C4-2B (cell line): ENCODE data around the gene UBE2F.

Source experiments
- CTCF ChIP-seq: fragments of 450-650 bp; conservative IDR thresholded peaks from 2 replicates; pipeline ENCODE4 v1.5.1; 2017; ENCODE audit warnings: mild to moderate bottlenecking
- ZFX ChIP-seq: fragments of 450-650 bp; IDR thresholded peaks from 2 replicates; pipeline ENCODE4 v1.6.1; 2017

GRCh38 chr2:238039151-238039550 lies 72.3 kb downstream of the UBE2F start:
- TF ChIP-seq CTCF (no peak), ZFX (no peak)
